SU-DHL-6 (cell line): ENCODE results near the gene TAGLN2.

Source experiments
- H2AFZ ChIP-seq: fragments of 200-600 bp; sonication (generic); 2 replicates; pipeline ENCODE4 v1.6.1; 2014; ENCODE audit warnings: low read depth, mild to moderate bottlenecking, moderate library complexity, mixed read lengths, antibody characterized with exemption, low read length; ENCODE audit not compliant: severe bottlenecking
- H3F3A ChIP-seq: fragments of 200-600 bp; shearing (Covaris generic); 2 replicates; pipeline ENCODE4 v1.6.0; 2016; ENCODE audit warnings: antibody characterized with exemption, mild to moderate bottlenecking; ENCODE audit not compliant: insufficient read depth
- H3K27ac ChIP-seq: fragments of 200-600 bp; sonication (generic); 2 replicates; pipeline ENCODE4 v1.5.1; 2016; ENCODE audit warnings: low read depth, mild to moderate bottlenecking, low read length, moderate library complexity, mixed read lengths
- H3K27me3 ChIP-seq: fragments of 200-600 bp; sonication (generic), shearing (Covaris generic); 2 replicates; pipeline ENCODE4 v1.6.0; 2014; ENCODE audit warnings: mild to moderate bottlenecking, low read length
- H3K36me3 ChIP-seq: fragments of 200-600 bp; sonication (generic); 2 replicates; pipeline ENCODE4 v1.6.1; 2014; ENCODE audit warnings: mild to moderate bottlenecking, low read length, mixed read lengths
- H3K4me2 ChIP-seq: fragments of 300-600, 200-600 bp; shearing (Covaris generic), sonication (generic); 2 replicates; pipeline ENCODE4 v1.6.0; 2014; ENCODE audit warnings: low read length, low read depth, mild to moderate bottlenecking; ENCODE audit not compliant: poor library complexity, severe bottlenecking
- H3K4me3 ChIP-seq: fragments of 200-600 bp; sonication (generic); 2 replicates; pipeline ENCODE4 v1.5.1; 2014; ENCODE audit warnings: antibody characterized with exemption, low read length, mild to moderate bottlenecking, mixed read lengths; ENCODE audit not compliant: insufficient read depth, poor library complexity, severe bottlenecking
- H3K79me2 ChIP-seq: fragments of 200-600 bp; sonication (generic); 2 replicates; pipeline ENCODE4 v1.6.1; 2014; ENCODE audit warnings: mild to moderate bottlenecking, low read length, moderate library complexity; ENCODE audit not compliant: insufficient read depth
- H3K9ac ChIP-seq: fragments of 200-600 bp; sonication (generic); 2 replicates; pipeline ENCODE4 v1.7.0; 2014; ENCODE audit warnings: mild to moderate bottlenecking, low read length
- H3K9me2 ChIP-seq: fragments of 200-600 bp; sonication (generic); replicated peaks from 2 replicates; pipeline ENCODE4 v1.6.1; 2014; ENCODE audit warnings: low read length; ENCODE audit not compliant: insufficient read depth
- H3K9me3 ChIP-seq: fragments of 200-600 bp; sonication (generic); 2 replicates; pipeline ENCODE4 v1.6.1; 2014; ENCODE audit warnings: low read length, mixed read lengths; ENCODE audit not compliant: insufficient read depth
- H4K20me1 ChIP-seq: fragments of 200-600 bp; sonication (generic); 2 replicates; pipeline ENCODE4 v1.6.1; 2014; ENCODE audit warnings: low read depth, mild to moderate bottlenecking, antibody characterized with exemption, low read length, moderate library complexity, mixed read lengths
- CTCF ChIP-seq: fragments of 200-600 bp; sonication (generic); IDR thresholded peaks from one replicate; pipeline ENCODE4 v1.5.1; 2017; ENCODE audit warnings: antibody characterized with exemption, mild to moderate bottlenecking, low read length, moderate library complexity; ENCODE audit not compliant: insufficient read depth, poor library complexity, severe bottlenecking
- EZH2phosphoT487 ChIP-seq: fragments of 200-600 bp; sonication (generic), shearing (Covaris generic); conservative IDR thresholded peaks from 2 replicates; pipeline ENCODE4 v1.6.1; 2018; ENCODE audit warnings: mild to moderate bottlenecking, antibody characterized with exemption, low read length, moderate library complexity, mixed read lengths

TAGLN2 gene

GRCh38 chr1:159951016-159951415 lies 25.7 kb upstream of the TAGLN2 start:
- no peaks in the 10 kb centered on the region for H3K9me3 ChIP-seq
- H4K20me1 ChIP-seq: no peaks in the 10 kb centered on the region
- H3F3A ChIP-seq: no peaks in the 10 kb centered on the region
- no peaks in the 10 kb centered on the region for H3K79me2 ChIP-seq
- H2AFZ ChIP-seq: no peak overlapping the region
- no peaks in the 10 kb centered on the region for H3K9me2 ChIP-seq
- no peaks in the 10 kb centered on the region for H3K36me3 ChIP-seq
- no peak for TF ChIP-seq CTCF
- TF ChIP-seq EZH2phosphoT487: no peak
- no peak overlapping the region for H3K4me3 ChIP-seq
- no peaks in the 10 kb centered on the region for H3K27me3 ChIP-seq
- no peak overlapping the region for H3K4me2 ChIP-seq
- H3K9ac ChIP-seq: no peak overlapping the region
- no peak overlapping the region for H3K27ac ChIP-seq

- TF ChIP-seq CTCF: no peak
- no peak for TF ChIP-seq EZH2phosphoT487
- H3K27ac ChIP-seq: no peak overlapping the region
- H3F3A ChIP-seq: no peaks in the 10 kb centered on the region
- no peak overlapping the region for H3K4me3 ChIP-seq
- no peak overlapping the region for H2AFZ ChIP-seq
- no peaks in the 10 kb centered on the region for H3K9me3 ChIP-seq
- no peak overlapping the region for H3K4me2 ChIP-seq
- H4K20me1 ChIP-seq: no peaks in the 10 kb centered on the region
- no peaks in the 10 kb centered on the region for H3K27me3 ChIP-seq
- no peaks in the 10 kb centered on the region for H3K9me2 ChIP-seq
- no peaks in the 10 kb centered on the region for H3K79me2 ChIP-seq
- no peak overlapping the region for H3K9ac ChIP-seq
- no peaks in the 10 kb centered on the region for H3K36me3 ChIP-seq
Observed at GRCh38 chr1:159949981-159950381, 24.7 kb upstream of the TAGLN2 start.

GRCh38 chr1:159949123-159949522 lies 23.8 kb upstream of the TAGLN2 start:
- Histone ChIP-seq H3F3A (no peaks in the 10 kb centered on the region), H3K79me2 (no peaks in the 10 kb centered on the region), H2AFZ (no peak overlapping the region), H3K36me3 (no peaks in the 10 kb centered on the region), H3K27me3 (no peaks in the 10 kb centered on the region), H3K4me3 (no peak overlapping the region), H3K9me2 (no peaks in the 10 kb centered on the region), H3K27ac (no peak overlapping the region), H4K20me1 (no peaks in the 10 kb centered on the region), H3K4me2 (no peak overlapping the region), H3K9ac (no peak overlapping the region), H3K9me3 (no peaks in the 10 kb centered on the region)
- TF ChIP-seq CTCF: no peak
- no peak for TF ChIP-seq EZH2phosphoT487
